ENCODE results near the gene PER2. TPM values are rescaled to one million over a fixed set of nuclear protein-coding genes. Genes with fewer than 3 reads are reported as not detected.

The PER2 gene
- total and polyA plus RNA-seq, 12 donors = 1.3 to 11.4 (median 4.8) TPM

- no peaks in the 10 kb centered on the region for H3K27me3 ChIP-seq
- no peaks in the 10 kb centered on the region for H3K36me3 ChIP-seq (replicated peaks in 1 of 2)
- no peak overlapping the region for H3K27ac ChIP-seq
- DNase-seq = peak in 1 of 7 donors; percentile 69
- H3K9me3 ChIP-seq (replicated peaks in 1 of 3) = no peaks in the 10 kb centered on the region
- intact Hi-C loops (cut with DNase I) = no loop called here
- TF ChIP-seq POLR2A (IDR thresholded peaks at IDR 0.05) = no peak
- no peak for TF ChIP-seq CTCF (IDR thresholded peaks at IDR 0.05)
- WGBS, 4 donors = 61 to 77% (median 70%) methylated on average over 8 of the region's 8 CpGs
- peaks cover 23 to 40% of the 10 kb centered on the region in 2 donors for H3K4me1 ChIP-seq (replicated peaks in 1 of 2)
- H3K4me3 ChIP-seq = no peak overlapping the region
These were observed 1.7 kb upstream of the PER2 start for GRCh38 chr2:238290091-238290509.

- no peaks in the 10 kb centered on the region for H3K27me3 ChIP-seq
- no peak for DNase-seq
- H3K4me1 ChIP-seq (replicated peaks in 1 of 2) = peaks cover 23 to 40% of the 10 kb centered on the region in 2 donors
- no peaks in the 10 kb centered on the region for H3K36me3 ChIP-seq (replicated peaks in 1 of 2)
- H3K27ac ChIP-seq = peak overlapping the region in 1 of 5 donors; percentile 86
- peak overlapping the region in 2 of 4 donors; percentile 29 to 84 for H3K4me3 ChIP-seq
- TF ChIP-seq POLR2A (IDR thresholded peaks at IDR 0.05) = no peak
- TF ChIP-seq CTCF (IDR thresholded peaks at IDR 0.05) = no peak
- intact Hi-C loops (cut with DNase I) = no loop called here
- WGBS, 4 donors = 37 to 50% (median 44%) methylated on average over 13 of the region's 13 CpGs
- H3K9me3 ChIP-seq (replicated peaks in 1 of 3) = no peaks in the 10 kb centered on the region
These were observed 1.2 kb upstream of the PER2 start for GRCh38 chr2:238289574-238289973.

- Histone ChIP-seq H3K36me3 (replicated peaks in 1 of 2) (no peaks in the 10 kb centered on the region), H3K4me1 (replicated peaks in 1 of 2) (peaks cover 23 to 40% of the 10 kb centered on the region in 2 donors), H3K4me3 (peak overlapping the region in 3 of 4 donors; percentile 29 to 84 (median 33)), H3K9me3 (replicated peaks in 1 of 3) (no peaks in the 10 kb centered on the region), H3K27ac (peak overlapping the region in 4 of 5 donors; percentile 69 to 99 (median 82)), H3K27me3 (no peaks in the 10 kb centered on the region)
- peak; percentile 82 to 91 for TF ChIP-seq POLR2A (IDR thresholded peaks at IDR 0.05)
- TF ChIP-seq CTCF (IDR thresholded peaks at IDR 0.05) = peak in 3 of 6 experiments; percentile 29 to 43 (median 31)
- whole genome bisulfite sequencing, 4 donors = 1 to 2% (median 1%) methylated on average over 15 to 108 of the region's 108 CpGs
- intact Hi-C loops (cut with DNase I) = no loop called here
- peak; percentile 96 to 100 (median 99) for DNase-seq
These were observed 502 bp upstream of the PER2 start for GRCh38 chr2:238288650-238289573.

DNA sequence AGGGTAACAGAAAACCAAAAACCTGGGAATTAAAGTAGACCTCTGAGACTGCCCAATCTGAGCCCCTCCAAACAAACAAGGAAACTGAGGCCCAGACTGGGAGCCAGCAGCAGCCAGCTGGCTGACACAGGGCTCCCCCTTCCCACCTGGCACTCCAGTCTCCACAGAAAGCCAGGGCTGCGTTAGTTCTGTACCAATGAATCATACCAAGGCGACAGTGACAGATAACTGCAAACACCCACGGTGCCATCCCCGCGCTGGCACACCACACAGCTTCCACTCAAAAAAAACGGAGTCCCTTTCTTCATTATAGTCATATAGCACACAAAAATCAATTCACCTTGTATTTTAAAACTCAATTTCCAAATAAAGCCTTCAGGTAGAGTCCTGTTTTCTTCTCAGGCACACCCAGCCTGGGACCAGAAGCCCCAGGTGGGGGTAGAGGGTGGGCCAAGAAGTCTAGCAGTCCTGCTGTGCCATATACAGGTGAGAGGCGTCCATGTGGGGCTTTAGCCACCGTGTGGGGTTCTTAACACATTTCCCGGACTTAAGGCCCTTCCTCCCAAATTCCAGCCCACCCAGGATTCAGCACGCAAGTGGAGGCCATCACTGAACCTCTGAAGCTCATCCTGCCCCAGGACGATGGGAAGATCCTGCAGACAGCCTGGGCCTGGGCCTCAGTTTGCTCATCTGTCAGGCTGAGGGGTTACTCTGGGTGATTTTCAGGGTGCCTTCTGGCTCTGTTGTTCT, 1.2 kb downstream of the PER2 start:
- TF ChIP-seq CTCF (IDR thresholded peaks at IDR 0.05) (no peak), POLR2A (IDR thresholded peaks at IDR 0.05) (no peak)
- H3K27me3 ChIP-seq = no peaks in the 10 kb centered on the region
- H3K4me3 ChIP-seq = peak overlapping the region in 1 of 4 donors; percentile 84
- intact Hi-C loops (cut with DNase I) = no loop called here
- H3K4me1 ChIP-seq (replicated peaks in 1 of 2) = peaks cover 23 to 40% of the 10 kb centered on the region in 2 donors
- 55 to 58% (median 56%) methylated on average over 8 to 11 of the region's 11 CpGs for WGBS, 4 donors
- no peaks in the 10 kb centered on the region for H3K36me3 ChIP-seq (replicated peaks in 1 of 2)
- DNase-seq = peak in 5 of 7 donors; percentile 44 to 69 (median 53)
- peak overlapping the region in 4 of 5 donors; percentile 58 to 99 (median 72) for H3K27ac ChIP-seq
- no peaks in the 10 kb centered on the region for H3K9me3 ChIP-seq (replicated peaks in 1 of 3)
